GM18526 (cell line): ENCODE measurements around the gene BCS1L.

Source experiments
- POLR2A ChIP-seq: IDR thresholded peaks from 3 replicates; pipeline ENCODE4 v1.6.1; 2011; ENCODE audit not compliant: insufficient read length; ENCODE audit errors: extremely low read depth

The BCS1L gene

GRCh38 chr2:218659258-218659987 is at the start of gene BCS1L, which contains the start of gene ZNF142:
BCS1L (plus strand) TSS chr2:218659683; CDS start chr2:218660988, 1,305 bp downstream.
ZNF142 (minus strand) TSS chr2:218659623; CDS start chr2:218656429, 3,194 bp downstream.
- TF ChIP-seq POLR2A = peak; percentile 61

GRCh38 chr2:218615868-218616315 is 43.6 kb upstream of the BCS1L start:
- no peak for TF ChIP-seq POLR2A

- TF ChIP-seq POLR2A = no peak
These were observed 41.2 kb upstream of the BCS1L start for GRCh38 chr2:218618102-218618860.

GRCh38 chr2:218621007-218621406 is 38.5 kb upstream of the BCS1L start:
- no peak for TF ChIP-seq POLR2A

- TF ChIP-seq POLR2A = no peak
These were observed 36.7 kb upstream of the BCS1L start for GRCh38 chr2:218622606-218623365.

- TF ChIP-seq POLR2A = no peak
These were observed 36.1 kb upstream of the BCS1L start for GRCh38 chr2:218623366-218623705.

GRCh38 chr2:218626369-218626768 is 33.1 kb upstream of the BCS1L start:
- no peak for TF ChIP-seq POLR2A

- no peak for TF ChIP-seq POLR2A
These were observed 31.5 kb upstream of the BCS1L start for GRCh38 chr2:218627939-218628338.

- TF ChIP-seq POLR2A = no peak
These were observed 27.6 kb upstream of the BCS1L start for GRCh38 chr2:218631837-218632236.

- no peak for TF ChIP-seq POLR2A
These were observed 23.8 kb upstream of the BCS1L start for GRCh38 chr2:218635719-218636118.

- no peak for TF ChIP-seq POLR2A
These were observed 21.1 kb upstream of the BCS1L start for GRCh38 chr2:218638372-218638771.

GRCh38 chr2:218642121-218642656 is 17.3 kb upstream of the BCS1L start:
- TF ChIP-seq POLR2A = no peak

- no peak for TF ChIP-seq POLR2A
These were observed 16.7 kb upstream of the BCS1L start for GRCh38 chr2:218642786-218643185.

GRCh38 chr2:218643751-218644310 is 15.7 kb upstream of the BCS1L start:
- TF ChIP-seq POLR2A = no peak

- TF ChIP-seq POLR2A = no peak
These were observed 14.8 kb upstream of the BCS1L start for GRCh38 chr2:218644721-218645120.
